NCI-H187 (cell line): ENCODE results near the gene TUBA3E.
"Not testable (repeated sequence)": the region's sequence is repeated elsewhere in the genome, so short reads cannot be mapped to it uniquely, and the experiment has no call there.

Source experiments
- DNase-seq, 2 experiments: peaks; one replicate each; lab custom pipeline; 2025; lab: John Stamatoyannopoulos, UW

The TUBA3E gene

GRCh38 chr2:130162486-130162885 is 35.8 kb downstream of the TUBA3E start:
- DNase-seq = not testable (repeated sequence)

GRCh38 chr2:130160838-130161705 is 37.2 kb downstream of the TUBA3E start:
- not testable (repeated sequence) for DNase-seq

GRCh38 chr2:130160131-130160530 is 38.1 kb downstream of the TUBA3E start:
- DNase-seq = no peak

- DNase-seq = not testable (repeated sequence)
Measured at GRCh38 chr2:130159376-130159775, 38.9 kb downstream of the TUBA3E start.

GRCh38 chr2:130158631-130159030 is 39.6 kb downstream of the TUBA3E start:
- DNase-seq = no peak

- DNase-seq = not testable (repeated sequence)
Measured at GRCh38 chr2:130157825-130158514, 40.3 kb downstream of the TUBA3E start.

- DNase-seq = not testable (repeated sequence)
Measured at GRCh38 chr2:130157354-130157753, 40.9 kb downstream of the TUBA3E start.

- no peak for DNase-seq
Measured at GRCh38 chr2:130156624-130157004, 41.6 kb downstream of the TUBA3E start.

- DNase-seq = not testable (repeated sequence)
Measured at GRCh38 chr2:130155956-130156623, 42.1 kb downstream of the TUBA3E start.

GRCh38 chr2:130154773-130155765 is 43.2 kb downstream of the TUBA3E start:
- no peak for DNase-seq

GRCh38 chr2:130154423-130154770 is 43.8 kb downstream of the TUBA3E start:
- DNase-seq = not testable (repeated sequence)

GRCh38 chr2:130153721-130154422 is 44.4 kb downstream of the TUBA3E start:
- DNase-seq = not testable (repeated sequence)

GRCh38 chr2:130152816-130153595 is 45.2 kb downstream of the TUBA3E start:
- no peak for DNase-seq

- DNase-seq = not testable (repeated sequence)
Measured at GRCh38 chr2:130152136-130152815, 46.0 kb downstream of the TUBA3E start.

GRCh38 chr2:130151145-130151512 is 47.1 kb downstream of the TUBA3E start:
- not testable (repeated sequence) for DNase-seq

GRCh38 chr2:130150181-130151144 is 47.8 kb downstream of the TUBA3E start:
- DNase-seq = no peak

- DNase-seq = not testable (repeated sequence)
Measured at GRCh38 chr2:130148515-130148914, 49.7 kb downstream of the TUBA3E start.

- DNase-seq = peak; percentile 16 to 28
Measured at GRCh38 chr2:130145006-130145414, 53.2 kb downstream of the TUBA3E start, which contains the start of gene CCDC74B. CCDC74B (minus strand) TSS chr2:130145112; CDS start chr2:130144996, 116 bp downstream.
